HFFc6 (cell line): ENCODE data around the gene OR6J1. TPM values are rescaled to one million over a fixed set of nuclear protein-coding genes. Genes with fewer than 3 reads are reported as not detected.
"Not testable (repeated sequence)": the region's sequence is repeated elsewhere in the genome, so short reads cannot be mapped to it uniquely, and the experiment has no call there.

Experiments
- DNase-seq: peaks from one replicate; pipeline ENCODE4 v3.0.0-alpha.2; 2018
- H3K27ac Mint-ChIP-seq: 2 replicates; pipeline ENCODE4 v1.8.0; 2020; ENCODE audit warnings: mild to moderate bottlenecking, mixed read lengths
- H3K27me3 Mint-ChIP-seq: 2 replicates; pipeline ENCODE4 v1.8.0; 2021; ENCODE audit warnings: mild to moderate bottlenecking, moderate library complexity, mixed read lengths; ENCODE audit not compliant: insufficient read depth
- H3K36me3 Mint-ChIP-seq: 2 replicates; pipeline ENCODE4 v1.8.0; 2021; ENCODE audit warnings: low read depth, mixed read lengths
- H3K4me1 Mint-ChIP-seq: 2 replicates; pipeline ENCODE4 v1.8.0; 2020; ENCODE audit warnings: low read depth, mixed read lengths
- H3K4me3 Mint-ChIP-seq: 2 replicates; pipeline ENCODE4 v1.8.0; 2020; ENCODE audit warnings: mild to moderate bottlenecking, moderate library complexity, mixed read lengths
- H3K9me3 Mint-ChIP-seq: 2 replicates; pipeline ENCODE4 v1.8.0; 2020; ENCODE audit warnings: mild to moderate bottlenecking, mixed read lengths
- long read RNA-seq: library from polyadenylated mRNA; unstranded; transcript quantifications from one replicate; pipeline ENCODE4 v2.0.0, GENCODE V29; 2019
- total RNA-seq, 6 experiments: library from RNA; stranded (reverse); fragmentation: NEBNext Ultra II Directional; extraction: Animal tissue kit (Norgen Biotek cat#: 25700); gene quantifications; 2 replicates in 1 of 6; 3 replicates in 5 of 6; pipeline ENCODE4 v1.2.3, GENCODE V29; 2021
- TF ChIP-seq, protein P1 (sequence below): fragments of 200-600 bp; sonication (generic); IDR thresholded peaks from 2 replicates; pipeline ENCODE4 v1.5.0; 2021; ENCODE audit warnings: antibody characterized with exemption, mild to moderate bottlenecking

The OR6J1 gene
- not detected for total RNA-seq
- long read RNA-seq: 0 reads

GRCh38 chr14:22644305-22644635, at the start of gene OR6J1:
TSS of gene OR6J1 (minus strand) at chr14:22644352. CDS start at chr14:22634811, 9,541 bp downstream.
- no peaks in the 10 kb centered on the region for H3K36me3 Mint-ChIP-seq
- H3K27ac Mint-ChIP-seq: no peak within 1 kb of the TSS
- H3K4me1 Mint-ChIP-seq: peaks cover 20% of the 10 kb centered on the region
- DNase-seq: no peak
- TF ChIP-seq, protein P1, sequence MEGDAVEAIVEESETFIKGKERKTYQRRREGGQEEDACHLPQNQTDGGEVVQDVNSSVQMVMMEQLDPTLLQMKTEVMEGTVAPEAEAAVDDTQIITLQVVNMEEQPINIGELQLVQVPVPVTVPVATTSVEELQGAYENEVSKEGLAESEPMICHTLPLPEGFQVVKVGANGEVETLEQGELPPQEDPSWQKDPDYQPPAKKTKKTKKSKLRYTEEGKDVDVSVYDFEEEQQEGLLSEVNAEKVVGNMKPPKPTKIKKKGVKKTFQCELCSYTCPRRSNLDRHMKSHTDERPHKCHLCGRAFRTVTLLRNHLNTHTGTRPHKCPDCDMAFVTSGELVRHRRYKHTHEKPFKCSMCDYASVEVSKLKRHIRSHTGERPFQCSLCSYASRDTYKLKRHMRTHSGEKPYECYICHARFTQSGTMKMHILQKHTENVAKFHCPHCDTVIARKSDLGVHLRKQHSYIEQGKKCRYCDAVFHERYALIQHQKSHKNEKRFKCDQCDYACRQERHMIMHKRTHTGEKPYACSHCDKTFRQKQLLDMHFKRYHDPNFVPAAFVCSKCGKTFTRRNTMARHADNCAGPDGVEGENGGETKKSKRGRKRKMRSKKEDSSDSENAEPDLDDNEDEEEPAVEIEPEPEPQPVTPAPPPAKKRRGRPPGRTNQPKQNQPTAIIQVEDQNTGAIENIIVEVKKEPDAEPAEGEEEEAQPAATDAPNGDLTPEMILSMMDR: no peak
- no peak within 1 kb of the TSS for H3K4me3 Mint-ChIP-seq
- no peaks in the 10 kb centered on the region for H3K9me3 Mint-ChIP-seq
- peaks cover 3% of the 10 kb centered on the region for H3K27me3 Mint-ChIP-seq

- no peak overlapping the region for H3K4me3 Mint-ChIP-seq
- H3K9me3 Mint-ChIP-seq: peaks cover 43% of the 10 kb centered on the region
- no peak for DNase-seq
- peaks cover 19% of the 10 kb centered on the region for H3K27me3 Mint-ChIP-seq
- H3K4me1 Mint-ChIP-seq: peaks cover 40% of the 10 kb centered on the region
- H3K27ac Mint-ChIP-seq: no peak overlapping the region
- H3K36me3 Mint-ChIP-seq: peaks cover 35% of the 10 kb centered on the region
- TF ChIP-seq, protein P1: no peak
Measured at GRCh38 chr14:22692194-22692593, 48.0 kb upstream of the OR6J1 start.

- peaks cover 41% of the 10 kb centered on the region for H3K36me3 Mint-ChIP-seq
- DNase-seq: peak; percentile 77
- H3K27me3 Mint-ChIP-seq: peaks cover 18% of the 10 kb centered on the region
- TF ChIP-seq, protein P1: no peak
- peaks cover 48% of the 10 kb centered on the region for H3K9me3 Mint-ChIP-seq
- peak overlapping the region; percentile 17 for H3K27ac Mint-ChIP-seq
- peak overlapping the region; percentile 38 for H3K4me3 Mint-ChIP-seq
- H3K4me1 Mint-ChIP-seq: peaks cover 40% of the 10 kb centered on the region
Measured at GRCh38 chr14:22691171-22691570, 47.0 kb upstream of the OR6J1 start.

- TF ChIP-seq, protein P1: no peak
- H3K4me1 Mint-ChIP-seq: peaks cover 52% of the 10 kb centered on the region
- H3K36me3 Mint-ChIP-seq: peaks cover 38% of the 10 kb centered on the region
- H3K4me3 Mint-ChIP-seq: no peak overlapping the region; the same call in 1 of the 2 replicates
- peaks cover 24% of the 10 kb centered on the region for H3K27me3 Mint-ChIP-seq
- peaks cover 48% of the 10 kb centered on the region for H3K9me3 Mint-ChIP-seq
- no peak overlapping the region; the same call in 1 of the 2 replicates for H3K27ac Mint-ChIP-seq
- peak; percentile 88 for DNase-seq
Measured at GRCh38 chr14:22689199-22689598, 45.0 kb upstream of the OR6J1 start.

DNA sequence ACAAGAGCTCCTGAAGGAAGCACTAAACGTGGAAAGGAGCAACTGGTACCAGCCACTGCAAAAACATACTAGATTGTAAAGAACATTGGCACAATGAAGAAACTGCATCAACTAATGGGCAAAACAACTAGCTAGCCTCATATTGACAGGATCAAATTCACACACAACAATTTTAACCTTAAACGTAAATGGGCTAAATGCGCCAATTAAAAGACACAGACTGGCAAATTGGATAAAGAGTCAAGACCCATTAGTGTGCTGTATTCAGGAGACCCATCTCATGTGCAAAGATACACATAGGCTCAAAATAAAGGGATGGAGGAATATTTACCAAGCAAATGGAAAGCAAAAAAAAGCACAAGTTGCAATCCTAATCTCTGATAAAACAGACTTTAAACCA, 43.8 kb upstream of the OR6J1 start:
- H3K27me3 Mint-ChIP-seq: peaks cover 33% of the 10 kb centered on the region
- peaks cover 28% of the 10 kb centered on the region for H3K36me3 Mint-ChIP-seq
- H3K4me3 Mint-ChIP-seq: not testable (repeated sequence)

GRCh38 chr14:22686176-22686611, 42.0 kb upstream of the OR6J1 start:
- not testable (repeated sequence) for H3K4me3 Mint-ChIP-seq, H3K27ac Mint-ChIP-seq, DNase-seq
- Mint-ChIP-seq H3K9me3 (peaks cover 32% of the 10 kb centered on the region), H3K4me1 (peaks cover 39% of the 10 kb centered on the region), H3K27me3 (peaks cover 37% of the 10 kb centered on the region), H3K36me3 (peaks cover 20% of the 10 kb centered on the region)

More for the DNA sequence above, 43.8 kb upstream of the OR6J1 start:
- not testable (repeated sequence) for DNase-seq, H3K27ac Mint-ChIP-seq
- peaks cover 39% of the 10 kb centered on the region for H3K9me3 Mint-ChIP-seq
- peaks cover 52% of the 10 kb centered on the region for H3K4me1 Mint-ChIP-seq
